Measurements from ENCODE around the gene CRB3.
"Not testable (repeated sequence)": the region's sequence is repeated elsewhere in the genome, so short reads cannot be mapped to it uniquely, and the experiment has no call there.

The CRB3 gene

GRCh38 chr19:6464070-6464873 is at the start of gene CRB3:
CRB3 (plus strand) TSS chr19:6464271; CDS start chr19:6464702, 431 bp downstream.
- no peak for DNase-seq

- DNase-seq: no peak
These were observed 49.1 kb upstream of the CRB3 start for GRCh38 chr19:6414793-6415590.

GRCh38 chr19:6415591-6416190 is 48.4 kb upstream of the CRB3 start:
- no peak for DNase-seq

GRCh38 chr19:6416658-6417405 is 47.2 kb upstream of the CRB3 start:
- DNase-seq: no peak

GRCh38 chr19:6417713-6418561 is 46.1 kb upstream of the CRB3 start:
- DNase-seq: peak; percentile 23

- no peak for DNase-seq
These were observed 45.5 kb upstream of the CRB3 start for GRCh38 chr19:6418562-6418932.

GRCh38 chr19:6421075-6422014 is 42.7 kb upstream of the CRB3 start:
- no peak for DNase-seq

GRCh38 chr19:6423499-6424194 is 40.4 kb upstream of the CRB3 start:
- peak; percentile 47 for DNase-seq

- DNase-seq: no peak
These were observed 39.7 kb upstream of the CRB3 start, which contains the start of gene KHSRP for GRCh38 chr19:6424195-6424938. KHSRP (minus strand) TSS chr19:6424811; CDS start chr19:6424701, 110 bp downstream.

GRCh38 chr19:6424939-6425731 is 38.9 kb upstream of the CRB3 start:
- DNase-seq: peak; percentile 100

- no peak for DNase-seq
These were observed 38.1 kb upstream of the CRB3 start for GRCh38 chr19:6425732-6426620.

GRCh38 chr19:6427131-6427530 is 36.9 kb upstream of the CRB3 start:
- DNase-seq: no peak

- DNase-seq: not testable (repeated sequence)
These were observed 35.2 kb upstream of the CRB3 start for GRCh38 chr19:6428692-6429418.

GRCh38 chr19:6429419-6430221 is 34.5 kb upstream of the CRB3 start:
- DNase-seq: no peak

GRCh38 chr19:6431891-6432290 is 32.2 kb upstream of the CRB3 start:
- DNase-seq: no peak

- no peak for DNase-seq
These were observed 30.9 kb upstream of the CRB3 start for GRCh38 chr19:6433165-6433564.

Data from HCEC 1CT (cell line).